ENCODE data around the gene AK3.

DNA sequence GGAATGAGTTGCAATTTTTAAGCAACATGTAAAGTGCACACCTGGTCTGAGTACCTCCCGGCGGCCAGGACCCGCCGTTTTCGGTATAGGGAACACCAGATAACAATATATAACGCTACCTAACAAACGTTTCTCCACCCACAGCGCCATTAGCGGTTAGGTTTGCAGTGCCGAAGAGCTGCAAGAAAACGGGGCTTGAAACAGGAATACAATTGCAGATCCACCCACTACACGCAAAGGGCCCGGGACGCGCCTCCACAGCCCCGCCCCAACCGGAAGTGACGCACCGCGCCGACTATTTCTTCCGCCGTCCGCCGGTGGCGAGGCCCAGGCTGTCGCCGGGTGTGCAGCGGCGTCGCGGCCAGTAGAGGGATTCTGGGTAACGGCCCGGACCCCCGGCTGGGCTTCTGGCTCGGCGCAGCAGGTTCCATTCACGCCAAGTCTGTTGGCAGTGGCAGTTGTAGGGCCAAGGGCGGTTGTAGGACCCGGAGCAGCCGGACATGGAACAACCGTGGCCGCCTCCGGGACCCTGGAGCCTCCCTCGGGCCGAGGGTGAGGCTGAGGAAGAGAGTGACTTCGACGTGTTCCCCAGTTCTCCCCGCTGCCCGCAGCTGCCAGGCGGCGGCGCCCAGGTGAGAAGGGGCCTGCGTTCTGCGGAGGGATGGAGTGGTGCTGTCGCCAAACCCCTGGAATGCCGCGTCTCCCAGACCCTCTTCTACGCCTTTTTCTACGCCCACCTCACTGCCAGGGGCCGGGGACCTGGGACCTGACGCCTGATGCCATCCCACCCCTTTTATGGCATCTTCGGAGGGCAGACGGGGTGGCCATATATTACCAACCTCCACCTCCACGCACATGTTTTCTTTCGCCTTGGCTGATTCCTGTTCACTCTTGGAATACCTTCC is 61.5 kb downstream of the AK3 start, which contains the start of gene CDC37L1:
- TF ChIP-seq, protein P1, sequence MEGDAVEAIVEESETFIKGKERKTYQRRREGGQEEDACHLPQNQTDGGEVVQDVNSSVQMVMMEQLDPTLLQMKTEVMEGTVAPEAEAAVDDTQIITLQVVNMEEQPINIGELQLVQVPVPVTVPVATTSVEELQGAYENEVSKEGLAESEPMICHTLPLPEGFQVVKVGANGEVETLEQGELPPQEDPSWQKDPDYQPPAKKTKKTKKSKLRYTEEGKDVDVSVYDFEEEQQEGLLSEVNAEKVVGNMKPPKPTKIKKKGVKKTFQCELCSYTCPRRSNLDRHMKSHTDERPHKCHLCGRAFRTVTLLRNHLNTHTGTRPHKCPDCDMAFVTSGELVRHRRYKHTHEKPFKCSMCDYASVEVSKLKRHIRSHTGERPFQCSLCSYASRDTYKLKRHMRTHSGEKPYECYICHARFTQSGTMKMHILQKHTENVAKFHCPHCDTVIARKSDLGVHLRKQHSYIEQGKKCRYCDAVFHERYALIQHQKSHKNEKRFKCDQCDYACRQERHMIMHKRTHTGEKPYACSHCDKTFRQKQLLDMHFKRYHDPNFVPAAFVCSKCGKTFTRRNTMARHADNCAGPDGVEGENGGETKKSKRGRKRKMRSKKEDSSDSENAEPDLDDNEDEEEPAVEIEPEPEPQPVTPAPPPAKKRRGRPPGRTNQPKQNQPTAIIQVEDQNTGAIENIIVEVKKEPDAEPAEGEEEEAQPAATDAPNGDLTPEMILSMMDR (IDR thresholded peaks at IDR 0.05; ENCODE audit: insufficient read depth, low read length) = no peak
- TF ChIP-seq POLR2AphosphoS5 (IDR thresholded peaks at IDR 0.05; ENCODE audit: low read depth) (peak; percentile 98), SPI1 (IDR thresholded peaks at IDR 0.05; ENCODE audit: borderline replicate concordance, low read depth) (no peak; the same call in 1 of the 2 replicates), GABPA (IDR thresholded peaks at IDR 0.05; ENCODE audit: low read depth) (peak; percentile 83)
- TF ChIP-seq, protein P2, sequence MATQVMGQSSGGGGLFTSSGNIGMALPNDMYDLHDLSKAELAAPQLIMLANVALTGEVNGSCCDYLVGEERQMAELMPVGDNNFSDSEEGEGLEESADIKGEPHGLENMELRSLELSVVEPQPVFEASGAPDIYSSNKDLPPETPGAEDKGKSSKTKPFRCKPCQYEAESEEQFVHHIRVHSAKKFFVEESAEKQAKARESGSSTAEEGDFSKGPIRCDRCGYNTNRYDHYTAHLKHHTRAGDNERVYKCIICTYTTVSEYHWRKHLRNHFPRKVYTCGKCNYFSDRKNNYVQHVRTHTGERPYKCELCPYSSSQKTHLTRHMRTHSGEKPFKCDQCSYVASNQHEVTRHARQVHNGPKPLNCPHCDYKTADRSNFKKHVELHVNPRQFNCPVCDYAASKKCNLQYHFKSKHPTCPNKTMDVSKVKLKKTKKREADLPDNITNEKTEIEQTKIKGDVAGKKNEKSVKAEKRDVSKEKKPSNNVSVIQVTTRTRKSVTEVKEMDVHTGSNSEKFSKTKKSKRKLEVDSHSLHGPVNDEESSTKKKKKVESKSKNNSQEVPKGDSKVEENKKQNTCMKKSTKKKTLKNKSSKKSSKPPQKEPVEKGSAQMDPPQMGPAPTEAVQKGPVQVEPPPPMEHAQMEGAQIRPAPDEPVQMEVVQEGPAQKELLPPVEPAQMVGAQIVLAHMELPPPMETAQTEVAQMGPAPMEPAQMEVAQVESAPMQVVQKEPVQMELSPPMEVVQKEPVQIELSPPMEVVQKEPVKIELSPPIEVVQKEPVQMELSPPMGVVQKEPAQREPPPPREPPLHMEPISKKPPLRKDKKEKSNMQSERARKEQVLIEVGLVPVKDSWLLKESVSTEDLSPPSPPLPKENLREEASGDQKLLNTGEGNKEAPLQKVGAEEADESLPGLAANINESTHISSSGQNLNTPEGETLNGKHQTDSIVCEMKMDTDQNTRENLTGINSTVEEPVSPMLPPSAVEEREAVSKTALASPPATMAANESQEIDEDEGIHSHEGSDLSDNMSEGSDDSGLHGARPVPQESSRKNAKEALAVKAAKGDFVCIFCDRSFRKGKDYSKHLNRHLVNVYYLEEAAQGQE (IDR thresholded peaks at IDR 0.05; ENCODE audit: insufficient replicate concordance, low read depth) = peak; percentile 64
